ENCODE data around the gene EFNA4. TPM values are rescaled to one million over a fixed set of nuclear protein-coding genes. Genes with fewer than 3 reads are reported as not detected.
A peak's percentile ranks its signal among the peaks of the same experiment; 100 is the strongest.

Gene EFNA4
- total and polyA plus RNA-seq, 9 of the 15 experiments (the other 6 are each of a cell fraction or from before 2014, with no cell fraction given) = 0.68 to 7.4 (median 6.1) TPM

DNA sequence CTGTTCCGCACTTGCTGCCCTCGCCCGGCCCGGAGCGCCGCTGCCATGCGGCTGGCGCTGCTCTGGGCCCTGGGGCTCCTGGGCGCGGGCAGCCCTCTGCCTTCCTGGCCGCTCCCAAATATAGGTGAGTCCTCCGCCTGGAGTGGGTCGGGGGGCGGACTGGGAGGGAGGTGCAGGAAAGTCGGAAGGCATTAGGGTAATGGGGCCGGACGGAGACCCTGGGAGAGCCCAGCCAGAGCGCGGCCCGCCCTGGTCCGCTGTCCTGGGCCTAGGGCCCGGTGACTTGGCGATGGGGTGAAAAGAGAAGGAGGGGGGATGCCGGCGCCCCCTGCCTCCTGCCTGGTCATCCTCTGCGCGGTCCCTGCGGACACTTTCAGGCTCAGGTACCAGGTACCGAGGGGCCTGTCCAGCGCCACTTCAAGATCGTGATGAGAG is 12.2 kb upstream of the EFNA4 start (continued):
- TF ChIP-seq HNRNPL (IDR thresholded peaks at IDR 0.05; ENCODE audit: low read depth, low read length) (no peak), OTX1 (CRISPR knock-in tag; IDR thresholded peaks at IDR 0.05) (no peak), ZKSCAN1 (IDR thresholded peaks at IDR 0.05; ENCODE audit: low read depth, low read length) (no peak), ZNF165 (CRISPR knock-in tag; IDR thresholded peaks at IDR 0.05; ENCODE audit: borderline replicate concordance) (no peak), KDM2B (CRISPR knock-in tag; IDR thresholded peaks at IDR 0.05) (peak; percentile 59; the same call in 1 of the 2 replicates), XRCC3 (IDR thresholded peaks at IDR 0.05) (no peak), SLC30A9 (CRISPR knock-in tag; IDR thresholded peaks at IDR 0.05) (no peak), SAFB2 (IDR thresholded peaks at IDR 0.05; ENCODE audit: borderline replicate concordance, low read depth, low read length, severe bottlenecking) (no peak), ZNF431 (CRISPR knock-in tag; IDR thresholded peaks at IDR 0.05) (no peak), MAX (CRISPR knock-in tag; IDR thresholded peaks at IDR 0.05) (peak; percentile 45; the same call in 1 of the 2 replicates), FOXJ3 (CRISPR knock-in tag; IDR thresholded peaks at IDR 0.05) (no peak), TSC22D4 (tag; IDR thresholded peaks at IDR 0.05) (no peak), RBM17 (IDR thresholded peaks at IDR 0.05; ENCODE audit: borderline replicate concordance, low read depth, low read length) (no peak), TCF15 (CRISPR knock-in tag; IDR thresholded peaks at IDR 0.05) (no peak), ZNF75A (CRISPR knock-in tag; IDR thresholded peaks at IDR 0.05) (no peak), FOXP1 (CRISPR knock-in tag; IDR thresholded peaks at IDR 0.05) (no peak), ZNF224 (CRISPR knock-in tag; IDR thresholded peaks at IDR 0.05) (no peak), HMGN3 (IDR thresholded peaks at IDR 0.05; ENCODE audit: borderline replicate concordance, extremely low read depth, insufficient read length, low read depth, low read length) (peak; percentile 19)
- TF ChIP-seq, protein P1, sequence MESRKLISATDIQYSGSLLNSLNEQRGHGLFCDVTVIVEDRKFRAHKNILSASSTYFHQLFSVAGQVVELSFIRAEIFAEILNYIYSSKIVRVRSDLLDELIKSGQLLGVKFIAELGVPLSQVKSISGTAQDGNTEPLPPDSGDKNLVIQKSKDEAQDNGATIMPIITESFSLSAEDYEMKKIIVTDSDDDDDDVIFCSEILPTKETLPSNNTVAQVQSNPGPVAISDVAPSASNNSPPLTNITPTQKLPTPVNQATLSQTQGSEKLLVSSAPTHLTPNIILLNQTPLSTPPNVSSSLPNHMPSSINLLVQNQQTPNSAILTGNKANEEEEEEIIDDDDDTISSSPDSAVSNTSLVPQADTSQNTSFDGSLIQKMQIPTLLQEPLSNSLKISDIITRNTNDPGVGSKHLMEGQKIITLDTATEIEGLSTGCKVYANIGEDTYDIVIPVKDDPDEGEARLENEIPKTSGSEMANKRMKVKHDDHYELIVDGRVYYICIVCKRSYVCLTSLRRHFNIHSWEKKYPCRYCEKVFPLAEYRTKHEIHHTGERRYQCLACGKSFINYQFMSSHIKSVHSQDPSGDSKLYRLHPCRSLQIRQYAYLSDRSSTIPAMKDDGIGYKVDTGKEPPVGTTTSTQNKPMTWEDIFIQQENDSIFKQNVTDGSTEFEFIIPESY (CRISPR knock-in tag; IDR thresholded peaks at IDR 0.05) = no peak
- TF ChIP-seq, protein P2, sequence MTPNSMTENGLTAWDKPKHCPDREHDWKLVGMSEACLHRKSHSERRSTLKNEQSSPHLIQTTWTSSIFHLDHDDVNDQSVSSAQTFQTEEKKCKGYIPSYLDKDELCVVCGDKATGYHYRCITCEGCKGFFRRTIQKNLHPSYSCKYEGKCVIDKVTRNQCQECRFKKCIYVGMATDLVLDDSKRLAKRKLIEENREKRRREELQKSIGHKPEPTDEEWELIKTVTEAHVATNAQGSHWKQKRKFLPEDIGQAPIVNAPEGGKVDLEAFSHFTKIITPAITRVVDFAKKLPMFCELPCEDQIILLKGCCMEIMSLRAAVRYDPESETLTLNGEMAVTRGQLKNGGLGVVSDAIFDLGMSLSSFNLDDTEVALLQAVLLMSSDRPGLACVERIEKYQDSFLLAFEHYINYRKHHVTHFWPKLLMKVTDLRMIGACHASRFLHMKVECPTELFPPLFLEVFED (CRISPR knock-in tag; conservative IDR thresholded peaks at IDR 0.05) = no peak
- TF ChIP-seq, protein P3, sequence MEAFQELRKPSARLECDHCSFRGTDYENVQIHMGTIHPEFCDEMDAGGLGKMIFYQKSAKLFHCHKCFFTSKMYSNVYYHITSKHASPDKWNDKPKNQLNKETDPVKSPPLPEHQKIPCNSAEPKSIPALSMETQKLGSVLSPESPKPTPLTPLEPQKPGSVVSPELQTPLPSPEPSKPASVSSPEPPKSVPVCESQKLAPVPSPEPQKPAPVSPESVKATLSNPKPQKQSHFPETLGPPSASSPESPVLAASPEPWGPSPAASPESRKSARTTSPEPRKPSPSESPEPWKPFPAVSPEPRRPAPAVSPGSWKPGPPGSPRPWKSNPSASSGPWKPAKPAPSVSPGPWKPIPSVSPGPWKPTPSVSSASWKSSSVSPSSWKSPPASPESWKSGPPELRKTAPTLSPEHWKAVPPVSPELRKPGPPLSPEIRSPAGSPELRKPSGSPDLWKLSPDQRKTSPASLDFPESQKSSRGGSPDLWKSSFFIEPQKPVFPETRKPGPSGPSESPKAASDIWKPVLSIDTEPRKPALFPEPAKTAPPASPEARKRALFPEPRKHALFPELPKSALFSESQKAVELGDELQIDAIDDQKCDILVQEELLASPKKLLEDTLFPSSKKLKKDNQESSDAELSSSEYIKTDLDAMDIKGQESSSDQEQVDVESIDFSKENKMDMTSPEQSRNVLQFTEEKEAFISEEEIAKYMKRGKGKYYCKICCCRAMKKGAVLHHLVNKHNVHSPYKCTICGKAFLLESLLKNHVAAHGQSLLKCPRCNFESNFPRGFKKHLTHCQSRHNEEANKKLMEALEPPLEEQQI (IDR thresholded peaks at IDR 0.05) = no peak

Data from K562 (cell line).